IPS-15b (cell line): ENCODE data around the gene MICAL2.

Source experiments
- H3K27me3 ChIP-seq: one replicate; pipeline ENCODE4 v1.6.1; 2013; ENCODE audit warnings: low read length; ENCODE audit not compliant: control insufficient read depth, insufficient read depth
- H3K36me3 ChIP-seq: one replicate; pipeline ENCODE4 v1.6.1; 2013; ENCODE audit warnings: low read length; ENCODE audit not compliant: control insufficient read depth, insufficient read depth
- H3K4me1 ChIP-seq: one replicate; pipeline ENCODE4 v1.6.1; 2013; ENCODE audit warnings: mild to moderate bottlenecking, low read length; ENCODE audit not compliant: control insufficient read depth, insufficient read depth
- H3K4me3 ChIP-seq: one replicate; pipeline ENCODE4 v1.5.1; 2013; ENCODE audit warnings: low read depth, low read length
- H3K9ac ChIP-seq: one replicate; pipeline ENCODE4 v1.6.1; 2013; ENCODE audit warnings: low read depth, mild to moderate bottlenecking, low read length
- H3K9me3 ChIP-seq: one replicate; pipeline ENCODE4 v1.6.1; 2013; ENCODE audit warnings: mild to moderate bottlenecking, low read length; ENCODE audit not compliant: control insufficient read depth, insufficient read depth

MICAL2 gene

GRCh38 chr11:12084256-12084655, 26.1 kb upstream of the MICAL2 start:
- Histone ChIP-seq H3K4me1 (no peaks in the 10 kb centered on the region), H3K9me3 (no peaks in the 10 kb centered on the region), H3K4me3 (no peak overlapping the region), H3K9ac (no peak overlapping the region), H3K27me3 (no peaks in the 10 kb centered on the region), H3K36me3 (no peaks in the 10 kb centered on the region)

GRCh38 chr11:12085371-12086251, 24.8 kb upstream of the MICAL2 start:
- Histone ChIP-seq H3K27me3 (no peaks in the 10 kb centered on the region), H3K9me3 (no peaks in the 10 kb centered on the region), H3K9ac (no peak overlapping the region), H3K36me3 (no peaks in the 10 kb centered on the region), H3K4me3 (no peak overlapping the region), H3K4me1 (no peaks in the 10 kb centered on the region)

GRCh38 chr11:12086271-12087074, 23.9 kb upstream of the MICAL2 start:
- Histone ChIP-seq H3K36me3 (no peaks in the 10 kb centered on the region), H3K4me3 (no peak overlapping the region), H3K4me1 (no peaks in the 10 kb centered on the region), H3K9me3 (no peaks in the 10 kb centered on the region), H3K9ac (no peak overlapping the region), H3K27me3 (no peaks in the 10 kb centered on the region)

- Histone ChIP-seq H3K27me3 (no peaks in the 10 kb centered on the region), H3K4me1 (peaks cover 5% of the 10 kb centered on the region), H3K9me3 (no peaks in the 10 kb centered on the region), H3K36me3 (no peaks in the 10 kb centered on the region), H3K9ac (no peak overlapping the region), H3K4me3 (no peak overlapping the region)
Observed at GRCh38 chr11:12087075-12088004, 23.1 kb upstream of the MICAL2 start.

GRCh38 chr11:12088047-12088481, 22.3 kb upstream of the MICAL2 start:
- H3K4me3 ChIP-seq: no peak overlapping the region
- no peaks in the 10 kb centered on the region for H3K36me3 ChIP-seq
- no peaks in the 10 kb centered on the region for H3K9me3 ChIP-seq
- H3K4me1 ChIP-seq: peaks cover 10% of the 10 kb centered on the region
- H3K9ac ChIP-seq: no peak overlapping the region
- no peaks in the 10 kb centered on the region for H3K27me3 ChIP-seq

GRCh38 chr11:12088531-12088930, 21.9 kb upstream of the MICAL2 start:
- H3K27me3 ChIP-seq: no peaks in the 10 kb centered on the region
- no peaks in the 10 kb centered on the region for H3K9me3 ChIP-seq
- peaks cover 10% of the 10 kb centered on the region for H3K4me1 ChIP-seq
- no peak overlapping the region for H3K9ac ChIP-seq
- no peak overlapping the region for H3K4me3 ChIP-seq
- H3K36me3 ChIP-seq: no peaks in the 10 kb centered on the region

- H3K9ac ChIP-seq: no peak overlapping the region
- no peak overlapping the region for H3K4me3 ChIP-seq
- H3K4me1 ChIP-seq: peaks cover 10% of the 10 kb centered on the region
- H3K9me3 ChIP-seq: no peaks in the 10 kb centered on the region
- no peaks in the 10 kb centered on the region for H3K27me3 ChIP-seq
- H3K36me3 ChIP-seq: no peaks in the 10 kb centered on the region
Observed at GRCh38 chr11:12089041-12089440, 21.3 kb upstream of the MICAL2 start.

- Histone ChIP-seq H3K9me3 (no peaks in the 10 kb centered on the region), H3K27me3 (no peaks in the 10 kb centered on the region), H3K4me3 (no peak overlapping the region), H3K36me3 (no peaks in the 10 kb centered on the region), H3K9ac (no peak overlapping the region), H3K4me1 (peaks cover 10% of the 10 kb centered on the region)
Observed at GRCh38 chr11:12089473-12089872, 20.9 kb upstream of the MICAL2 start.

- no peaks in the 10 kb centered on the region for H3K9me3 ChIP-seq
- no peak overlapping the region for H3K9ac ChIP-seq
- no peak overlapping the region for H3K4me3 ChIP-seq
- peaks cover 13% of the 10 kb centered on the region for H3K4me1 ChIP-seq
- no peaks in the 10 kb centered on the region for H3K27me3 ChIP-seq
- no peaks in the 10 kb centered on the region for H3K36me3 ChIP-seq
Observed at GRCh38 chr11:12090061-12090591, 20.3 kb upstream of the MICAL2 start.

GRCh38 chr11:12090761-12091258, 19.6 kb upstream of the MICAL2 start:
- no peak overlapping the region for H3K4me3 ChIP-seq
- no peaks in the 10 kb centered on the region for H3K9me3 ChIP-seq
- no peaks in the 10 kb centered on the region for H3K36me3 ChIP-seq
- no peak overlapping the region for H3K9ac ChIP-seq
- no peaks in the 10 kb centered on the region for H3K27me3 ChIP-seq
- H3K4me1 ChIP-seq: peaks cover 13% of the 10 kb centered on the region
